ENCODE results near the gene HIBCH. TPM values are rescaled to one million over a fixed set of nuclear protein-coding genes. Genes with fewer than 3 reads are reported as not detected.

HIBCH gene
- total and polyA plus RNA-seq, 2 of the 4 experiments (the other 2 are of a cell fraction) = 8.8 to 11.9 TPM

GRCh38 chr2:190207930-190208329 lies 111.7 kb downstream of the HIBCH start:
- Histone ChIP-seq H3K4me1 (ENCODE audit: control insufficient read depth, insufficient read depth, low read length) (no peaks in the 10 kb centered on the region), H4K8ac (ENCODE audit: low read depth in 2 of 2, low read length in 2 of 2) (no peak overlapping the region), H2BK15ac (ENCODE audit: low read depth, low read length) (no peak overlapping the region), H2BK5ac (ENCODE audit: low read depth, low read length, poor library complexity, severe bottlenecking) (no peak overlapping the region), H2AK5ac (ENCODE audit: low read depth, low read length) (no peak overlapping the region), H3K36me3 (ENCODE audit: control insufficient read depth, insufficient read depth, low read length) (peaks cover 2% of the 10 kb centered on the region), H3K14ac (replicated peaks; ENCODE audit: low read depth, low read length) (no peak overlapping the region), H3K27ac (ENCODE audit: insufficient read depth, low read length) (no peak overlapping the region), H3K27me3 (ENCODE audit: control insufficient read depth, insufficient read depth, low read length) (no peaks in the 10 kb centered on the region), H3K9me3 (ENCODE audit: control insufficient read depth, insufficient read depth, low read length) (no peaks in the 10 kb centered on the region), H3K4me2 (ENCODE audit: low read depth, low read length) (no peak overlapping the region), H3K4me3 (ENCODE audit: insufficient read depth, low read depth, low read length) (no peak overlapping the region), H4K5ac (ENCODE audit: low read depth, low read length) (no peak overlapping the region), H3K9ac (ENCODE audit: low read depth, low read length) (no peak overlapping the region), H2BK20ac (ENCODE audit: low read depth, low read length) (no peak overlapping the region), H2AFZ (replicated peaks; ENCODE audit: low read length, poor library complexity) (no peak overlapping the region), H3K23ac (ENCODE audit: low read depth, low read length) (no peak overlapping the region), H3K56ac (ENCODE audit: extremely low read depth, insufficient read depth, low read length) (no peak overlapping the region), H4K20me1 (ENCODE audit: insufficient read depth, low read length) (no peaks in the 10 kb centered on the region), H2BK120ac (ENCODE audit: low read depth, low read length) (no peak overlapping the region), H3K9me1 (ENCODE audit: insufficient read depth, low read length) (no peaks in the 10 kb centered on the region; the same call in 1 of the 2 replicates), H2AK9ac (replicated peaks; ENCODE audit: low read depth, low read length, poor library complexity) (no peak overlapping the region), H3K18ac (ENCODE audit: low read depth, low read length) (no peak overlapping the region), H3K4ac (ENCODE audit: low read depth, low read length) (no peak overlapping the region), H4K91ac (ENCODE audit: insufficient read depth, low read depth, low read length) (no peak overlapping the region), H3K79me1 (ENCODE audit: low read depth in 1 of 2, low read length in 2 of 2) (no peaks in the 10 kb centered on the region)
- intact Hi-C loops (cut with micrococcal nuclease) = no loop called here
- dilution Hi-C loops (cut with HindIII; ENCODE audit: low sequenced_read_pairs, unreplicated experiment) = no loop called here
- no peak for DNase-seq
- in situ Hi-C loops (cut with MboI; ENCODE audit: low sequenced_read_pairs) = no loop called here
- no peak for ATAC-seq (ENCODE audit: low read depth)
- 100% methylated on average over 1 of the region's 2 CpGs; no CpG with 5 or more reads in 1 of the 2 experiments for WGBS, 2 experiments (ENCODE audit: extremely low coverage in 2 of 2, insufficient read length in 1 of 2)
- POLR2A ChIA-PET (ENCODE audit: unreplicated experiment) = no interaction called here
- CTCF ChIA-PET = interaction anchor here (1.0 kb wide), 1 partner anchor 55 kb away, joined by 3 read pairs; no protein-coding TSS in a partner anchor
- no TSS peak for BruUV-seq (replicated peaks)
- peak; percentile 87 for TF ChIP-seq MAFK (IDR thresholded peaks at IDR 0.05; ENCODE audit: low read depth, low read length)
- no peak for TF ChIP-seq RCOR1 (IDR thresholded peaks at IDR 0.05; ENCODE audit: insufficient replicate concordance, low read length)
